MM.1S (cell line): ENCODE data around the gene FRMD4B.

Experiments
- DNase-seq: peaks from one replicate; pipeline ENCODE4 v3.0.0-alpha.2; 2015
- H2AFZ ChIP-seq: fragments of 300-600 bp; sonication (generic); 2 replicates; pipeline ENCODE4 v1.6.0; 2016; ENCODE audit warnings: antibody characterized with exemption, low read length
- H3F3A ChIP-seq: fragments of 300-600 bp; sonication (generic); 2 replicates; pipeline ENCODE4 v1.6.1; 2016; ENCODE audit warnings: mild to moderate bottlenecking, antibody characterized with exemption, low read length, moderate library complexity, mixed read lengths; ENCODE audit not compliant: insufficient read depth
- H3K27ac ChIP-seq: fragments of 300-600 bp; sonication (generic); 2 replicates; pipeline ENCODE4 v1.5.1; 2016; ENCODE audit warnings: mild to moderate bottlenecking, low read length
- H3K27me3 ChIP-seq: fragments of 300-600 bp; sonication (generic); replicated peaks from 2 replicates; pipeline ENCODE4 v1.6.0; 2016; ENCODE audit warnings: low read length; ENCODE audit not compliant: insufficient read depth
- H3K36me3 ChIP-seq: fragments of 300-600 bp; sonication (generic); replicated peaks from 2 replicates; pipeline ENCODE4 v1.6.1; 2016; ENCODE audit warnings: mild to moderate bottlenecking, low read length, mixed read lengths; ENCODE audit not compliant: insufficient read depth
- H3K4me1 ChIP-seq: fragments of 300-600 bp; sonication (generic); 2 replicates; pipeline ENCODE4 v1.6.1; 2016; ENCODE audit warnings: low read length, mixed read lengths
- H3K4me2 ChIP-seq: fragments of 300-600 bp; sonication (generic); 2 replicates; pipeline ENCODE4 v1.6.0; 2016; ENCODE audit warnings: low read depth, low read length
- H3K4me3 ChIP-seq: fragments of 300-600 bp; sonication (generic); 2 replicates; pipeline ENCODE4 v1.5.1; 2016; ENCODE audit warnings: low read length, mixed read lengths
- H3K79me2 ChIP-seq: fragments of 300-600 bp; sonication (generic); 2 replicates; pipeline ENCODE4 v1.6.1; 2016; ENCODE audit warnings: mixed run types, low read length, mixed read lengths
- H3K9ac ChIP-seq: fragments of 300-600 bp; sonication (generic); 2 replicates; pipeline ENCODE4 v1.6.1; 2016; ENCODE audit warnings: low read length, mixed read lengths
- H3K9me2 ChIP-seq: fragments of 300-600 bp; sonication (generic); replicated peaks from 2 replicates; pipeline ENCODE4 v1.6.1; 2016; ENCODE audit warnings: mild to moderate bottlenecking, low read length, mixed read lengths; ENCODE audit not compliant: insufficient read depth
- H3K9me3 ChIP-seq: fragments of 300-600 bp; sonication (generic); replicated peaks from 2 replicates; pipeline ENCODE4 v1.6.1; 2016; ENCODE audit warnings: mild to moderate bottlenecking, low read length, mixed read lengths; ENCODE audit not compliant: insufficient read depth
- H4K20me1 ChIP-seq: fragments of 300-600 bp; sonication (generic); 2 replicates; pipeline ENCODE4 v1.6.1; 2016; ENCODE audit warnings: mild to moderate bottlenecking, low read length, moderate library complexity, mixed read lengths; ENCODE audit not compliant: insufficient read depth
- CTCF ChIP-seq: fragments of 300-600 bp; sonication (generic); IDR thresholded peaks from 2 replicates; pipeline ENCODE4 v1.5.1; 2016; ENCODE audit warnings: antibody characterized with exemption, low read length, mixed read lengths
- EZH2 ChIP-seq: fragments of 300-600 bp; sonication (generic); optimal IDR thresholded peaks from 2 replicates; pipeline ENCODE3; 2017; ENCODE audit warnings: low read depth, mild to moderate bottlenecking, antibody characterized with exemption, low read length, mixed read lengths
- EZH2phosphoT487 ChIP-seq: fragments of 300-600 bp; sonication (generic); IDR thresholded peaks from 2 replicates; pipeline ENCODE4 v1.6.1; 2018; ENCODE audit warnings: antibody characterized with exemption, low read length

FRMD4B gene

GRCh38 chr3:69212411-69213160 is 173.3 kb downstream of the FRMD4B start:
- H3K36me3 ChIP-seq, result no peaks in the 10 kb centered on the region
- H3K79me2 ChIP-seq, result no peaks in the 10 kb centered on the region
- H4K20me1 ChIP-seq, result no peaks in the 10 kb centered on the region
- H3K4me3 ChIP-seq, result no peak overlapping the region
- peaks cover 5% of the 10 kb centered on the region; the same call in 1 of the 2 replicates for H3K4me1 ChIP-seq
- H3K9me2 ChIP-seq, result no peaks in the 10 kb centered on the region
- no peak for TF ChIP-seq CTCF
- TF ChIP-seq EZH2, result no peak
- no peak for TF ChIP-seq EZH2phosphoT487
- no peak overlapping the region for H3K27ac ChIP-seq
- no peak overlapping the region for H2AFZ ChIP-seq
- no peaks in the 10 kb centered on the region for H3F3A ChIP-seq
- no peak for DNase-seq
- H3K9me3 ChIP-seq, result no peaks in the 10 kb centered on the region
- H3K9ac ChIP-seq, result no peak overlapping the region
- H3K27me3 ChIP-seq, result no peaks in the 10 kb centered on the region
- H3K4me2 ChIP-seq, result 0 out of 2 replicates have a peak overlapping the region, but pooled peaks have one; percentile 4

GRCh38 chr3:69210068-69210730 is 175.7 kb downstream of the FRMD4B start:
- Histone ChIP-seq H3K9me3 (no peaks in the 10 kb centered on the region), H3K36me3 (no peaks in the 10 kb centered on the region), H3K4me3 (no peak overlapping the region), H3K79me2 (no peaks in the 10 kb centered on the region), H3K27ac (no peak overlapping the region), H4K20me1 (no peaks in the 10 kb centered on the region), H3K9ac (no peak overlapping the region), H3F3A (no peaks in the 10 kb centered on the region), H3K9me2 (no peaks in the 10 kb centered on the region), H3K4me1 (peaks cover 5% of the 10 kb centered on the region; the same call in 1 of the 2 replicates), H2AFZ (no peak overlapping the region), H3K4me2 (no peak overlapping the region), H3K27me3 (no peaks in the 10 kb centered on the region)
- no peak for DNase-seq
- no peak for TF ChIP-seq EZH2phosphoT487
- TF ChIP-seq EZH2, result no peak
- TF ChIP-seq CTCF, result no peak

GRCh38 chr3:69209413-69209812 is 176.5 kb downstream of the FRMD4B start:
- H3K9ac ChIP-seq, result no peak overlapping the region
- H3K27ac ChIP-seq, result no peak overlapping the region
- no peaks in the 10 kb centered on the region for H4K20me1 ChIP-seq

More at GRCh38 chr3:69209413-69209812, 176.5 kb downstream of the FRMD4B start:
- H3K27me3 ChIP-seq, result no peaks in the 10 kb centered on the region
- H3F3A ChIP-seq, result no peaks in the 10 kb centered on the region
- DNase-seq, result no peak
- TF ChIP-seq EZH2phosphoT487 (no peak), EZH2 (no peak), CTCF (no peak)
- H3K9me2 ChIP-seq, result no peaks in the 10 kb centered on the region
- H2AFZ ChIP-seq, result no peak overlapping the region
- H3K4me1 ChIP-seq, result peaks cover 5% of the 10 kb centered on the region; the same call in 1 of the 2 replicates
- H3K79me2 ChIP-seq, result no peaks in the 10 kb centered on the region
- H3K36me3 ChIP-seq, result no peaks in the 10 kb centered on the region
- no peak overlapping the region for H3K4me2 ChIP-seq
- H3K4me3 ChIP-seq, result no peak overlapping the region
- no peaks in the 10 kb centered on the region for H3K9me3 ChIP-seq
